Activated T-cell treated with anti-CD3 and anti-CD28 coated beads, Interleukin-2, amount 50 U/mL, for 4 hours (primary cell): ENCODE data around the gene ITM2B. TPM values are rescaled to one million over a fixed set of nuclear protein-coding genes. Genes with fewer than 3 reads are reported as not detected.
"Not testable (repeated sequence)": the region's sequence is repeated elsewhere in the genome, so short reads cannot be mapped to it uniquely, and the experiment has no call there.

Experiments used
- ATAC-seq, 2 donors: fragments of 200-7000 bp; cut with Tn5 transposase; one replicate each; pipeline ENCODE4 v1.10.0; 2021
- DNase-seq: peaks from one replicate; pipeline ENCODE4 v3.0.0-alpha.2; 2020
- H3K27me3 Mint-ChIP-seq: one replicate; pipeline ENCODE4 v1.8.0; 2021; ENCODE audit warnings: low read depth, mixed read lengths
- H3K36me3 Mint-ChIP-seq: one replicate; pipeline ENCODE4 v1.8.0; 2022; ENCODE audit warnings: mixed read lengths; ENCODE audit not compliant: insufficient read depth
- H3K4me1 Mint-ChIP-seq: one replicate; pipeline ENCODE4 v1.8.0; 2021; ENCODE audit warnings: low read depth, mixed read lengths
- H3K4me3 Mint-ChIP-seq: one replicate; pipeline ENCODE4 v1.8.0; 2021; ENCODE audit warnings: mild to moderate bottlenecking, moderate library complexity, mixed read lengths
- H3K9me3 Mint-ChIP-seq: one replicate; pipeline ENCODE4 v1.8.0; 2021; ENCODE audit warnings: mixed read lengths
- total RNA-seq, 3 donors: library from RNA; stranded (reverse); gene quantifications; one replicate each; pipeline ENCODE4 v1.2.1, GENCODE V29; 2021

The ITM2B gene
- total RNA-seq, 3 donors from 2014 or later: 48.8 to 63.5 (median 49.3) TPM

DNA sequence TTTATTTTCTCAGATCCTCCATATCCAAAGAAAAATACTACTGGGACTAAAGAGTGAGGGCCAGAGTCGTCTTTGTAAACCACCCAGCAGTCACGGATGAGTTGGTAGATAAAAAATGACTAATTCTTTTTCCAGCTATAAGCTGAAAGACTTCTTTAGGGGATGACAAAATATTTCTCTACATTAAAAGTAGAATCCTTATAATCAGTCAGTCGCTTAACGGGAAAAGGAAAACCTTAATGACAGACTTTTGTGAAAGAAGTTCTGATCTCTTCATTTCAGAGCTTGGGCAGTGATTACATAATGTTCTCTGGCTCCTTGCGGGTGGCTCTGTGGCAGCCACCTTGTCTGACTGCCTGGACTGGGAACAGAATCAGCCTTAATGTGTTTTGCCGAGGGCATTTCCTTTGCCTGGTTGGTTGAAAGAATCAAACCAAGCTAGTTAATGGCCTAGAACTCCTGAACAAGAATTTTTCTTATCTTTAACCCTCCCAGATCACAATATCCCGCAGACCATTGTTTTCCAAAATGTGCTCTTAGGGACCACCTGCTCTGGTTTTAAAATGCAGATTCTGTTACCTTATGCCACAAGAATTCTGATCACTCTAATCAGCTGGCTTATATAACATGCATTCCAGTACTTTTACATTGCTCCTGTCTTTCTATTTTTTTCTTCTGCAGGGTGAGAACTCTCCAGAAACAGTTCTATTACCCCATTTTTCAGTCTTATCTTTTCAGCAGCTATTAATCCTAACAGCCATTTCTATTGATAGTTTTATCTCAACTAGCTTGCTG lies 2.5 kb downstream of the ITM2B start:
- no peaks in the 10 kb centered on the region for H3K9me3 Mint-ChIP-seq
- ATAC-seq: peak in 1 of 2 donors; percentile 1
- H3K4me3 Mint-ChIP-seq: peak overlapping the region; percentile 94
- peaks cover 8% of the 10 kb centered on the region for H3K36me3 Mint-ChIP-seq
- DNase-seq: no peak
- no peaks in the 10 kb centered on the region for H3K27me3 Mint-ChIP-seq
- peaks cover 72% of the 10 kb centered on the region for H3K4me1 Mint-ChIP-seq

DNA sequence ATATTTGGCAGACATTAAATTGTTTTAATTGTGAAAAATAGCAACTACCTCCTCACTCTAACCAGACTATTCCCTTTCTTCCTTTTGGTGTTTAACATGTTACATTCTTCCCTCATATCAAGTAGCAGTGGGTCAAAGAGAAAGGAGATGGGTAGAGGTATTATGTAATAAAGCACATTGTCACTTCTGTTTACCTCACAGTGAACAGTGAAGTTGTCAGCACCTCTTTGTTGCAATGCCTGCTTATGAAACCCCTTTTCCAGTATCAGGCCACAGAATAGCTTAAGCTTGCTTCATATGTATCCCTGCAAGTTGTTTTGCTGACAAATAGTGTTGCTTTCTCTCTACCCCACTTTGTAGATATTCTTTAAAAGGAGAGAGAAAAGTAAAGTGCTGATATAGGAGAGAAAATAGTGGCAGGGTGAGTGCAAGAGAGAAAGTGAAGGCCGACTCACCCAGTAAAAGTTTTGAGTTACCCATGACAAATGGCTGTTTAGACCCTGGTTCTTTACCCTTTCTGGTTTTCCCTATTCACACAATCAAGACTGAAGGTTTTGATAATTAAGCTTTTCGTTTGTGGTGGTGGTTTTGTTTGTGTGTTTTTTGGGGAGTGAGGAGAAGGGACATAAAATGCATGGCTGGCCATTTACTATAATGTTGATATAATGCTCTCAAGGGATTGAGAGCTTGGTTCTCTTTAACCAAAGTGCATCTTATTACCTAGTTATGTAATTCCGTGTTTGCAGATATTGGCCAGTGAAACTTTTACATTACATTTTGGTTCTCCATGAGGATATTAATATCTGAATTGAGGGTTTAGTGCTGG lies 3.7 kb downstream of the ITM2B start:
- peaks cover 74% of the 10 kb centered on the region for H3K4me1 Mint-ChIP-seq
- H3K27me3 Mint-ChIP-seq: no peaks in the 10 kb centered on the region
- no peaks in the 10 kb centered on the region for H3K9me3 Mint-ChIP-seq
- H3K4me3 Mint-ChIP-seq: peak overlapping the region; percentile 94
- DNase-seq: no peak
- peaks cover 8% of the 10 kb centered on the region for H3K36me3 Mint-ChIP-seq
- peak; percentile 5 to 12 for ATAC-seq

DNA sequence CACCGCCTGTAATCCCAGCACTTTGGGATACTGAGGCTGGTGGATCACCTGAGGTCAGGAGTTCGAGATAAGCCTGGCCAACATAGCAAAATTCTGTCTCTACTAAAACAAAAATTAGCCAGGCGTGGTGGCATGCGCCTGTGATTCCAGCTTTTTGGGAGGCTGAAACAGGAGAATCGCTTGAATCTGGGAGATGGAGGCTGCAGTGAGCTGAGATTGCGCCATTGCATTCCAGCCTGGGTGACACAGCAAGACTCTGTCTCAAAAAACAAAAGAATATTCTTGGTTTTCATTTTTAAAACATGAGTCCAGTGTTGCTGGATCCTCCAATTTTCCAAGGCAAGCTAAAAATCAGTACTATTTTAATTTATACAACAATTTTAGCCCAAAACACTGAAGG lies 6.4 kb downstream of the ITM2B start:
- not testable (repeated sequence) for H3K4me3 Mint-ChIP-seq, ATAC-seq, H3K9me3 Mint-ChIP-seq, DNase-seq, H3K27me3 Mint-ChIP-seq
- Mint-ChIP-seq H3K4me1 (peaks cover 77% of the 10 kb centered on the region), H3K36me3 (peaks cover 14% of the 10 kb centered on the region)

- Mint-ChIP-seq H3K4me1 (peaks cover 73% of the 10 kb centered on the region), H3K4me3 (no peak overlapping the region)
These were observed 8.6 kb downstream of the ITM2B start for GRCh38 chr13:48241651-48242050.

GRCh38 chr13:48242677-48243076 lies 9.7 kb downstream of the ITM2B start:
- Mint-ChIP-seq H3K27me3 (no peaks in the 10 kb centered on the region), H3K4me1 (peaks cover 68% of the 10 kb centered on the region), H3K4me3 (no peak overlapping the region), H3K9me3 (no peaks in the 10 kb centered on the region), H3K36me3 (peaks cover 13% of the 10 kb centered on the region)
- no peak for DNase-seq
- ATAC-seq: no peak

More at GRCh38 chr13:48241651-48242050, 8.6 kb downstream of the ITM2B start:
- Mint-ChIP-seq H3K9me3 (no peaks in the 10 kb centered on the region), H3K27me3 (no peaks in the 10 kb centered on the region), H3K36me3 (peaks cover 13% of the 10 kb centered on the region)
- ATAC-seq (peak in 1 of 2 donors; percentile 31), DNase-seq (no peak)

GRCh38 chr13:48244159-48244558 lies 11.2 kb downstream of the ITM2B start:
- H3K4me3 Mint-ChIP-seq: no peak overlapping the region
- H3K9me3 Mint-ChIP-seq: no peaks in the 10 kb centered on the region
- peaks cover 67% of the 10 kb centered on the region for H3K4me1 Mint-ChIP-seq
- no peaks in the 10 kb centered on the region for H3K27me3 Mint-ChIP-seq
- peaks cover 16% of the 10 kb centered on the region for H3K36me3 Mint-ChIP-seq
- ATAC-seq (no peak), DNase-seq (no peak)

DNA sequence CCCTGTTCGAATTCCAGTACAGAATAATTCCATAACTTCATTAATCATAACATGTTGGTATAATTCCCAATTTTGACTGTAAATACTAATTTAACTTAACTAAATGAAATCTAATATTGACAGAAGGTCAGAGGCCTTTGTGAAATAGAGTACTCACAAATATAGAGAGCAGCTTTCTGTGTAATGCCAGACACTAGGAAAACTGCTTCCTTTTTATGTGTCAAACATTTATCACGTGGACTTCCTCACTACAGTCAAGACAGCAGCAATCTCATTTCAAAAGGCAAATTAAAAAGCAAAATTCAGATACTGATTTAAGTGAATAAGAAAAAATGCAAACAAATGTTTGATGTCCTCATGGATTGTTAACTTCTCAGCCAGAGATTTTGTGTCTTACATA lies 13.1 kb downstream of the ITM2B start:
- DNase-seq: no peak
- H3K4me1 Mint-ChIP-seq: peaks cover 69% of the 10 kb centered on the region
- no peaks in the 10 kb centered on the region for H3K27me3 Mint-ChIP-seq

DNA sequence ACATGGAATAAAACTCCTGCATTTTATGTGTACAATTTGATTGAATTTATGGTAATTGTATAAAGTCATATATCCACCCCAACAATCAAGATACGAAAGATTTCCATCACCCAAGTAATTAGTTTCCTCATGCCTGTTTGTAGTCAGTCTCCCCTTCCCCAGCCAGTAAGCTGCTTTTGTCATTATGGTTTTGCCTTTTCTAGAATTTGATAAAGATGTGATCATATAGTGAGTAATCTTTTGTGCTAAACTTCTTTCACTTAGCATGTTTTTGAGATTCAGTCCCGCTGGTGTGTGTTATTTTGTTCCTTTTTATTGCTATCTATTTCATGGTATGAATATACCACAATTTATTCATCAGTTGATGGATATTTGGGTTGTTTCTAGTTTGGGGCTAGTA lies 16.0 kb downstream of the ITM2B start:
- Mint-ChIP-seq H3K4me1 (peaks cover 74% of the 10 kb centered on the region), H3K36me3 (peaks cover 23% of the 10 kb centered on the region), H3K9me3 (no peaks in the 10 kb centered on the region), H3K4me3 (no peak overlapping the region), H3K27me3 (no peaks in the 10 kb centered on the region)
- no peak for DNase-seq
- ATAC-seq: peak; percentile 95

More for the DNA sequence above, 13.1 kb downstream of the ITM2B start:
- no peak for ATAC-seq
- no peaks in the 10 kb centered on the region for H3K9me3 Mint-ChIP-seq
- no peak overlapping the region for H3K4me3 Mint-ChIP-seq
- H3K36me3 Mint-ChIP-seq: peaks cover 14% of the 10 kb centered on the region

DNA sequence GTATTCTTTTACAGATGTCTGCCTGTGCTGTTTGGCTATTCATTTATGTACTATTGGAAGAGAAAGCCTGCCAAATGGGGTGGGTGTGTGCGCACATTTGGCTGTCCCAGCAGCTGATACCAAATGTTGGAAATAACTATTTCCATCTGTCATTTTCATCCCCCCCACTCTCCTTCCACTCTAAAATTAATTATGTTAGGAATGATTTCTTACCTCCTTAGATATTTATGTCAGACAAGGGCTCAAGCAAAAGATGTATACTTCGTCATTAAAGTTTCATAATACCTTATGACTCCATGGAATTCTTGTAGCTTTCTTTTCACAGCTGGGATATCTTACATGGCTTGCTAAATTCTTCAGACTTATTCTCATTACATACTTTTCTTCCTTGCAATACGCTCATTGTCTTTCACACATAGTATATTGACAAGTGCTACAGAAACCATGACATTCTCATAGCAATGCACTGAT lies 18.6 kb downstream of the ITM2B start:
- no peak for ATAC-seq
- Mint-ChIP-seq H3K9me3 (no peaks in the 10 kb centered on the region), H3K27me3 (no peaks in the 10 kb centered on the region)

DNA sequence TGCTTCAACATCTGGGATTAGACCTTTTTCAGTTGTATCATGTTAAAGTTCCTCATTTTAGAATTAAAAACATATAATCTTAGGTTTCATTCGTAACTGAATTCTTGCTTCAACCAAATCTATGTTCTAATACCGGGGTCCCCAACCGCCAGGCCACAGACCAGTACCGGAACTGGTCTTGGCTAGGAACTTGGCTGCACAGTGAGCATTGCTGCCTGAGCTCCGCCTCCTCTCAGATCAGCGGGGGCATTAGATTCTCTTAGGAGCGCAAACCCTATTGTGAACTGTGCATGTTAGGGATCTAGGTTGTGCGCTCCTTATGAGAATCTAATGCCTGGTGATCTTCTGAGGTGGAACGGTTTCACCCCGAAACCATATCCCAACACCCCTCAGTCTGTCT lies 19.2 kb downstream of the ITM2B start:
- Mint-ChIP-seq H3K36me3 (peaks cover 30% of the 10 kb centered on the region), H3K4me3 (no peak overlapping the region), H3K9me3 (no peaks in the 10 kb centered on the region), H3K27me3 (no peaks in the 10 kb centered on the region), H3K4me1 (peaks cover 63% of the 10 kb centered on the region)
- no peak for DNase-seq
- no peak for ATAC-seq

More for the DNA sequence above, 18.6 kb downstream of the ITM2B start:
- Mint-ChIP-seq H3K36me3 (peaks cover 28% of the 10 kb centered on the region), H3K4me3 (no peak overlapping the region), H3K4me1 (peaks cover 66% of the 10 kb centered on the region)
- no peak for DNase-seq

- Mint-ChIP-seq H3K4me3 (no peak overlapping the region), H3K36me3 (peaks cover 36% of the 10 kb centered on the region), H3K27me3 (no peaks in the 10 kb centered on the region), H3K4me1 (peaks cover 54% of the 10 kb centered on the region), H3K9me3 (no peaks in the 10 kb centered on the region)
- DNase-seq (no peak), ATAC-seq (no peak)
These were observed 20.8 kb downstream of the ITM2B start for GRCh38 chr13:48253849-48254248.

GRCh38 chr13:48255090-48255489 lies 22.1 kb downstream of the ITM2B start:
- H3K4me3 Mint-ChIP-seq: no peak overlapping the region
- H3K4me1 Mint-ChIP-seq: peaks cover 50% of the 10 kb centered on the region
- H3K27me3 Mint-ChIP-seq: no peaks in the 10 kb centered on the region
- DNase-seq: no peak
- ATAC-seq: no peak
- peaks cover 43% of the 10 kb centered on the region for H3K36me3 Mint-ChIP-seq
- no peaks in the 10 kb centered on the region for H3K9me3 Mint-ChIP-seq

DNA sequence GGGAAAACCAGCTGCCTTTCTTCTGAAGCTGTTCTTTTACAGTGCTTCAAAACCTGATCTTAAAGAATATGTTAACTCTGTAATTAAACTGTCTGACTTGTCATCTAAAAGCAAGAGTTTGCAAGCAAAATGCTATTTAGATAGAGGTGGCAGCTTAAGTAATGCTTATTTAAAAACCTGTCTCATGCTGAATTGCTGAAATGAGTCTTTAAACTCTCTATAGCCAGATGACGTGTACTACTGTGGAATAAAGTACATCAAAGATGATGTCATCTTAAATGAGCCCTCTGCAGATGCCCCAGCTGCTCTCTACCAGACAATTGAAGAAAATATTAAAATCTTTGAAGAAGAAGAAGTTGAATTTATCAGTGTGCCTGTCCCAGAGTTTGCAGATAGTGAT lies 22.9 kb downstream of the ITM2B start:
- peak in 1 of 2 donors; percentile 38 for ATAC-seq
- Mint-ChIP-seq H3K27me3 (no peaks in the 10 kb centered on the region), H3K4me3 (no peak overlapping the region), H3K36me3 (peaks cover 48% of the 10 kb centered on the region), H3K4me1 (peaks cover 50% of the 10 kb centered on the region), H3K9me3 (no peaks in the 10 kb centered on the region)
- no peak for DNase-seq

DNA sequence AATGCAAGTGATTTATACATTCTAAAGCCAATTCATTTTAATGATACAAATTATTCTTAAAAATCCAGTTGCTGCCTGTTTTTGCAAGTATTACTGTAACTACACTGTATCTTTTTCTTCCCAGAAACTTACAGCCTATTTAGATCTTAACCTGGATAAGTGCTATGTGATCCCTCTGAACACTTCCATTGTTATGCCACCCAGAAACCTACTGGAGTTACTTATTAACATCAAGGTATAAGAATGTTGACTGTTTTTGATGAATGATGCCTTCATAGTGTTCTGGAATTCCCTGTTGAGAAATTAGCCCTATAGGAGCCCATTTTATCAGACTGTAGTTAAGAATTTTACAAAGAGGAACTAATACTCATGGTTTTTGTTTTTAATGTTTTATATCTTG lies 25.0 kb downstream of the ITM2B start:
- Mint-ChIP-seq H3K9me3 (no peaks in the 10 kb centered on the region), H3K36me3 (peaks cover 55% of the 10 kb centered on the region), H3K4me1 (peaks cover 42% of the 10 kb centered on the region), H3K4me3 (no peak overlapping the region), H3K27me3 (no peaks in the 10 kb centered on the region)
- ATAC-seq (no peak), DNase-seq (no peak)
